Breast epithelium (tissue), 4 donors: Measurements from ENCODE around the gene LMX1B. TPM values are rescaled to one million over a fixed set of nuclear protein-coding genes. Genes with fewer than 3 reads are reported as not detected.
"Not testable (repeated sequence)": the region's sequence is repeated elsewhere in the genome, so short reads cannot be mapped to it uniquely, and the experiment has no call there.

ENCODE experiments used
- DNase-seq, 2 donors: peaks; one replicate each; pipeline ENCODE4 v3.0.0-alpha.2; 2019; ENCODE audit warnings: low spot score in 2 of 2
- H3K27ac ChIP-seq, 2 donors: fragments of 200-600 bp; sonication (generic) in 1 of 2; one replicate each; pipeline ENCODE4 v1.5.1; 2016 to 2019; ENCODE audit warnings: mild to moderate bottlenecking in 1 of 2
- H3K27me3 ChIP-seq, 2 donors: fragments of 200-600 bp; sonication (generic) in 1 of 2; one replicate each; pipeline versions ENCODE4 v1.5.1 to v1.6.0; 2017 to 2019; ENCODE audit warnings: control low read depth in 1 of 2, mild to moderate bottlenecking in 1 of 2
- H3K36me3 ChIP-seq: fragments of 200-600 bp; one replicate; pipeline ENCODE4 v1.5.1; 2019
- H3K4me1 ChIP-seq, 2 donors: fragments of 200-600 bp; sonication (generic); one replicate each; pipeline ENCODE4 v1.5.1; 2016 to 2019; ENCODE audit warnings: control low read depth in 1 of 2
- H3K4me3 ChIP-seq, 3 donors: fragments of 200-600 bp; sonication (generic); 1 replicate in 2 of 3; 2 replicates in 1 of 3; pipeline ENCODE4 v1.5.1; 2016 to 2019; ENCODE audit warnings: mild to moderate bottlenecking in 3 of 3, moderate library complexity in 2 of 3
- H3K9me3 ChIP-seq, 2 donors: fragments of 200-600 bp; sonication (generic) in 1 of 2; one replicate each; pipeline ENCODE4 v1.5.1; 2016 to 2019; ENCODE audit warnings: control low read depth in 1 of 2
- POLR2A ChIP-seq: fragments of 450-650 bp; IDR thresholded peaks from one replicate; pipeline ENCODE4 v1.6.1; 2016; ENCODE audit warnings: antibody characterized with exemption, mild to moderate bottlenecking, moderate library complexity
- POLR2AphosphoS5 ChIP-seq, 3 donors: sonication (generic); formaldehyde crosslinking; IDR thresholded peaks; one replicate each; pipeline ENCODE4 v1.6.1; 2017; ENCODE audit warnings: antibody characterized with exemption in 3 of 3
- intact Hi-C: fragments of 100-400 bp; cut with DNase I; formaldehyde crosslinking; loops from one replicate; pipeline ENCODE4 v1.15.1; 2023; ENCODE audit warnings: low total_unique reads
- total RNA-seq, 3 donors: library from RNA; depleted of rRNA; stranded (reverse); fragments of >200 nt; gene quantifications; one replicate each; pipeline ENCODE4 v1.1.0, GENCODE V29; 2016
- TF ChIP-seq, protein P1 (sequence below), 3 donors: fragments of 450-650 bp; IDR thresholded peaks; one replicate each; pipeline ENCODE4 v1.5.1; 2016 to 2017; ENCODE audit warnings: antibody characterized with exemption in 3 of 3, mild to moderate bottlenecking in 3 of 3, moderate library complexity in 3 of 3

LMX1B gene
- total RNA-seq, 3 donors from 2014 or later: 0.16 to 20.3 (median 9.2) TPM

GRCh38 chr9:126578029-126578428 is 35.7 kb upstream of the LMX1B start:
- TF ChIP-seq POLR2A (no peak), POLR2AphosphoS5 (IDR thresholded peaks at IDR 0.05) (no peak)
- TF ChIP-seq, protein P1, sequence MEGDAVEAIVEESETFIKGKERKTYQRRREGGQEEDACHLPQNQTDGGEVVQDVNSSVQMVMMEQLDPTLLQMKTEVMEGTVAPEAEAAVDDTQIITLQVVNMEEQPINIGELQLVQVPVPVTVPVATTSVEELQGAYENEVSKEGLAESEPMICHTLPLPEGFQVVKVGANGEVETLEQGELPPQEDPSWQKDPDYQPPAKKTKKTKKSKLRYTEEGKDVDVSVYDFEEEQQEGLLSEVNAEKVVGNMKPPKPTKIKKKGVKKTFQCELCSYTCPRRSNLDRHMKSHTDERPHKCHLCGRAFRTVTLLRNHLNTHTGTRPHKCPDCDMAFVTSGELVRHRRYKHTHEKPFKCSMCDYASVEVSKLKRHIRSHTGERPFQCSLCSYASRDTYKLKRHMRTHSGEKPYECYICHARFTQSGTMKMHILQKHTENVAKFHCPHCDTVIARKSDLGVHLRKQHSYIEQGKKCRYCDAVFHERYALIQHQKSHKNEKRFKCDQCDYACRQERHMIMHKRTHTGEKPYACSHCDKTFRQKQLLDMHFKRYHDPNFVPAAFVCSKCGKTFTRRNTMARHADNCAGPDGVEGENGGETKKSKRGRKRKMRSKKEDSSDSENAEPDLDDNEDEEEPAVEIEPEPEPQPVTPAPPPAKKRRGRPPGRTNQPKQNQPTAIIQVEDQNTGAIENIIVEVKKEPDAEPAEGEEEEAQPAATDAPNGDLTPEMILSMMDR (IDR thresholded peaks at IDR 0.05): no peak
- Histone ChIP-seq H3K27ac (no peak overlapping the region), H3K4me1 (peaks cover 0 to 6% of the 10 kb centered on the region in 2 donors), H3K36me3 (no peaks in the 10 kb centered on the region), H3K4me3 (no peak overlapping the region), H3K27me3 (no peaks in the 10 kb centered on the region), H3K9me3 (no peaks in the 10 kb centered on the region)
- no peak for DNase-seq
- intact Hi-C loops: no loop called here

DNA sequence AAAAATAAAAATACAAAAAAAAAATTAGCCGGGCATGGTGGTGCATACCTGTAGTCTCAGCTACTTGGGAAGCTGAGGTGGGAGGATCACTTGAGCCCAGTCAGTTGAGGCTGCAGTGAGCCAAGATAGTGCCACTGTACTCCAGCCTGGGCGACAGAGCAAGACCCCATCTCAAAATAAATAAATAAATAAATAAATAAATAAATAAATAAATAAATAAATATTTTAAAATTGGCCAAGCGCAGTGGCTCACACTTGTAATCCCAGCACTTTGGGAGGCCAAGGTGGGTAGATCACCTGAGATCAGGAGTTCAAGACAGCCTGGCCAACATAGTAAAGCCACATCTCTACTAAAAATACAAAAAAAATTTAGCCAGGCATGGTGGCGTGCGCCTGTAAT is 33.4 kb upstream of the LMX1B start:
- intact Hi-C loops, H3K36me3 ChIP-seq, H3K27me3 ChIP-seq, H3K4me1 ChIP-seq, DNase-seq, H3K27ac ChIP-seq, H3K9me3 ChIP-seq, H3K4me3 ChIP-seq: not testable (repeated sequence)

DNA sequence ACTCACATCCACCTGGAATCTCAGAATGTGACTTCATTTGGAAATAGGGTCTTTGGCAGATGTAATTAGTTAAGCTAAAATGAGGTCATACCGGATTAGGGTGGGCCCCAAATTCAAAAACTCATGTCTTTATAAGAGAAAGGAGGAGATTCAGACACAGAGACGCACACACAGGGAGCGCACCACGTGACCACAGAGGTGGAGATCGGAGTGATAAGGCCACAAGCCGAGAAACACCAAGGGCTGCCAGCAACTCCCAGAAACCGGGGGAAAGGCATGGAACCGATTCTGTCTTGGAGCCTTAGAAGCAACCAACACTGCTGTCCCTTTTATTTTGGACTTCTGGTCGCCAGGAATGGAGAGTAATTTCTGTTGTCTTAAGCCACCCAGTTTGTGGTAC is 31.8 kb upstream of the LMX1B start:
- no peaks in the 10 kb centered on the region for H3K27me3 ChIP-seq
- intact Hi-C loops: no loop called here
- no peak overlapping the region for H3K27ac ChIP-seq

GRCh38 chr9:126582427-126582826 is 31.3 kb upstream of the LMX1B start:
- Histone ChIP-seq H3K9me3 (no peaks in the 10 kb centered on the region), H3K27ac (no peak overlapping the region), H3K4me3 (no peak overlapping the region), H3K36me3 (no peaks in the 10 kb centered on the region), H3K27me3 (no peaks in the 10 kb centered on the region), H3K4me1 (peaks cover 0 to 6% of the 10 kb centered on the region in 2 donors)
- no peak for DNase-seq
- TF ChIP-seq, protein P1 (IDR thresholded peaks at IDR 0.05): no peak
- TF ChIP-seq POLR2AphosphoS5 (IDR thresholded peaks at IDR 0.05) (no peak), POLR2A (no peak)
- intact Hi-C loops: no loop called here

More for the DNA sequence above, 31.8 kb upstream of the LMX1B start:
- H3K9me3 ChIP-seq: no peaks in the 10 kb centered on the region
- H3K4me3 ChIP-seq: peak overlapping the region in 1 of 3 donors; percentile 35
- H3K4me1 ChIP-seq: peaks cover 0 to 6% of the 10 kb centered on the region in 2 donors
- peak in 1 of 2 donors; percentile 58 for DNase-seq
- no peaks in the 10 kb centered on the region for H3K36me3 ChIP-seq
- TF ChIP-seq POLR2AphosphoS5 (IDR thresholded peaks at IDR 0.05) (no peak), POLR2A (no peak)
- TF ChIP-seq, protein P1 (IDR thresholded peaks at IDR 0.05): no peak

DNA sequence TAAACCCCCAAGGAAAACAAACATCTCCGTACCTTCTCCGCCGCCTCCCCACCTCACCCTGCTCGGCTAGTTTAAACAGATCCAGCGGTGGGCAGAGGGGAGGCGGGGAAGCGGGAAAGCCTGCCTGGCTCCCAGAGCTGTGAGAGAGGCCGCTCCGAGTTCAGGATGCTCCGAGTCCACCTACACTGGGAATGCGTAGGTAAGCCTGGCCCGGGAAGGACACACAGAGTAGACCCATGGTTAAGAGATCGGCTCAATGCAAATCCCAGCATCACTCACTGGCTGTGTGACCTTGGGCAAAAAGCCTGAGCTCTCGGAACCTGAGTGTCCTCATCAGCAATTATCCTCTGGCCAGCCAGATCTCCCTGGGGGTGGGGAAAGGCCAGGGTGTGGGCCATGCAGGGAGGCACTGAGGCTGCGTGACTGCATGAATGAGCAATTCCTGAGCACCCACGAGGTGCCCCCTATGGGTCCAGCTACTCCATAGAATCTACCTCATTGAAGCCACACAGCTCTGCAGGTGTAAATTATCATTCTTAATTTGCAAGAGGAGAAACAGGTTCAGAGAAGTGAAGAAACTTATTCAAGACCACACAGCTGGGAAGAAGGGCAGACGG is 30.5 kb upstream of the LMX1B start:
- H3K4me3 ChIP-seq: no peak overlapping the region
- intact Hi-C loops: no loop called here
- DNase-seq: no peak
- no peaks in the 10 kb centered on the region for H3K36me3 ChIP-seq
- no peak overlapping the region for H3K27ac ChIP-seq
- H3K4me1 ChIP-seq: peaks cover 0 to 6% of the 10 kb centered on the region in 2 donors
- no peaks in the 10 kb centered on the region for H3K9me3 ChIP-seq
- no peaks in the 10 kb centered on the region for H3K27me3 ChIP-seq
- no peak for TF ChIP-seq POLR2A
- TF ChIP-seq, protein P1 (IDR thresholded peaks at IDR 0.05): no peak
- TF ChIP-seq POLR2AphosphoS5 (IDR thresholded peaks at IDR 0.05): no peak
